Measurements from ENCODE around the gene MAP3K7CL. TPM values are rescaled to one million over a fixed set of nuclear protein-coding genes. Genes with fewer than 3 reads are reported as not detected.

MAP3K7CL gene
- total RNA-seq, result 37.6 TPM

- Histone ChIP-seq H3K27me3 (ENCODE audit: control insufficient read depth in 3 of 3, insufficient read depth in 3 of 3, low read length in 3 of 3) (no peaks in the 10 kb centered on the region), H3K36me3 (ENCODE audit: control insufficient read depth in 3 of 3, insufficient read depth in 3 of 3, low read length in 3 of 3) (no peaks in the 10 kb centered on the region), H3K27ac (ENCODE audit: low read depth, low read length) (peak within 1 kb of the TSS; percentile 95), H3K4me3 (ENCODE audit: low read length in 3 of 3) (peak within 1 kb of the TSS; percentile 57 to 63 (median 58)), H3K9me3 (ENCODE audit: control insufficient read depth in 3 of 3, low read length in 3 of 3) (no peaks in the 10 kb centered on the region), H3K9ac (ENCODE audit: low read depth in 1 of 3, low read length in 3 of 3) (peak within 1 kb of the TSS; percentile 35 to 66 (median 63)), H3K4me1 (ENCODE audit: control insufficient read depth in 3 of 3, insufficient read depth in 3 of 3, low read length in 3 of 3) (peaks cover 10 to 16% (median 12%) of the 10 kb centered on the region in 3 donors)
These were observed at the start of gene MAP3K7CL for GRCh38 chr21:29130270-29130969. Gene MAP3K7CL, plus strand, starts transcription at chr21:29130644. Its CDS starts 2,701 bp downstream, at chr21:29133345.

GRCh38 chr21:29082046-29082815 is 48.2 kb upstream of the MAP3K7CL start:
- Histone ChIP-seq H3K4me1 (ENCODE audit: control insufficient read depth in 3 of 3, insufficient read depth in 3 of 3, low read length in 3 of 3) (peaks cover 2 to 3% (median 3%) of the 10 kb centered on the region in 3 donors), H3K27ac (ENCODE audit: low read depth, low read length) (no peak overlapping the region), H3K9me3 (ENCODE audit: control insufficient read depth in 3 of 3, low read length in 3 of 3) (no peaks in the 10 kb centered on the region), H3K9ac (ENCODE audit: low read depth in 1 of 3, low read length in 3 of 3) (no peak overlapping the region), H3K36me3 (ENCODE audit: control insufficient read depth in 3 of 3, insufficient read depth in 3 of 3, low read length in 3 of 3) (no peaks in the 10 kb centered on the region), H3K4me3 (ENCODE audit: low read length in 3 of 3) (no peak overlapping the region), H3K27me3 (ENCODE audit: control insufficient read depth in 3 of 3, insufficient read depth in 3 of 3, low read length in 3 of 3) (no peaks in the 10 kb centered on the region)

GRCh38 chr21:29083306-29083705 is 47.1 kb upstream of the MAP3K7CL start:
- H3K27me3 ChIP-seq (ENCODE audit: control insufficient read depth in 3 of 3, insufficient read depth in 3 of 3, low read length in 3 of 3), result no peaks in the 10 kb centered on the region
- H3K4me1 ChIP-seq (ENCODE audit: control insufficient read depth in 3 of 3, insufficient read depth in 3 of 3, low read length in 3 of 3), result peaks cover 2 to 3% (median 2%) of the 10 kb centered on the region in 3 donors
- no peaks in the 10 kb centered on the region for H3K9me3 ChIP-seq (ENCODE audit: control insufficient read depth in 3 of 3, low read length in 3 of 3)
- no peak overlapping the region for H3K4me3 ChIP-seq (ENCODE audit: low read length in 3 of 3)
- no peak overlapping the region for H3K27ac ChIP-seq (ENCODE audit: low read depth, low read length)
- H3K36me3 ChIP-seq (ENCODE audit: control insufficient read depth in 3 of 3, insufficient read depth in 3 of 3, low read length in 3 of 3), result no peaks in the 10 kb centered on the region
- H3K9ac ChIP-seq (ENCODE audit: low read depth in 1 of 3, low read length in 3 of 3), result no peak overlapping the region

- no peak overlapping the region for H3K4me3 ChIP-seq (ENCODE audit: low read length in 3 of 3)
- no peak overlapping the region for H3K9ac ChIP-seq (ENCODE audit: low read depth in 1 of 3, low read length in 3 of 3)
- H3K9me3 ChIP-seq (ENCODE audit: control insufficient read depth in 3 of 3, low read length in 3 of 3), result no peaks in the 10 kb centered on the region
- peaks cover 0 to 3% (median 2%) of the 10 kb centered on the region in 3 donors for H3K4me1 ChIP-seq (ENCODE audit: control insufficient read depth in 3 of 3, insufficient read depth in 3 of 3, low read length in 3 of 3)
- H3K36me3 ChIP-seq (ENCODE audit: control insufficient read depth in 3 of 3, insufficient read depth in 3 of 3, low read length in 3 of 3), result no peaks in the 10 kb centered on the region
- H3K27me3 ChIP-seq (ENCODE audit: control insufficient read depth in 3 of 3, insufficient read depth in 3 of 3, low read length in 3 of 3), result no peaks in the 10 kb centered on the region
- H3K27ac ChIP-seq (ENCODE audit: low read depth, low read length), result no peak overlapping the region
These were observed 46.1 kb upstream of the MAP3K7CL start for GRCh38 chr21:29084372-29084771.

GRCh38 chr21:29085106-29085752 is 45.2 kb upstream of the MAP3K7CL start:
- Histone ChIP-seq H3K4me3 (ENCODE audit: low read length in 3 of 3) (no peak overlapping the region), H3K27me3 (ENCODE audit: control insufficient read depth in 3 of 3, insufficient read depth in 3 of 3, low read length in 3 of 3) (no peaks in the 10 kb centered on the region), H3K9ac (ENCODE audit: low read depth in 1 of 3, low read length in 3 of 3) (no peak overlapping the region), H3K4me1 (ENCODE audit: control insufficient read depth in 3 of 3, insufficient read depth in 3 of 3, low read length in 3 of 3) (peaks cover 0 to 3% (median 2%) of the 10 kb centered on the region in 3 donors), H3K9me3 (ENCODE audit: control insufficient read depth in 3 of 3, low read length in 3 of 3) (no peaks in the 10 kb centered on the region), H3K36me3 (ENCODE audit: control insufficient read depth in 3 of 3, insufficient read depth in 3 of 3, low read length in 3 of 3) (no peaks in the 10 kb centered on the region), H3K27ac (ENCODE audit: low read depth, low read length) (no peak overlapping the region)

GRCh38 chr21:29091033-29091432 is 39.4 kb upstream of the MAP3K7CL start:
- no peaks in the 10 kb centered on the region for H3K9me3 ChIP-seq (ENCODE audit: control insufficient read depth in 3 of 3, low read length in 3 of 3)
- H3K36me3 ChIP-seq (ENCODE audit: control insufficient read depth in 3 of 3, insufficient read depth in 3 of 3, low read length in 3 of 3), result no peaks in the 10 kb centered on the region
- no peaks in the 10 kb centered on the region for H3K27me3 ChIP-seq (ENCODE audit: control insufficient read depth in 3 of 3, insufficient read depth in 3 of 3, low read length in 3 of 3)
- H3K4me1 ChIP-seq (ENCODE audit: control insufficient read depth in 3 of 3, insufficient read depth in 3 of 3, low read length in 3 of 3), result peaks cover 6 to 9% (median 6%) of the 10 kb centered on the region in 3 donors
- H3K27ac ChIP-seq (ENCODE audit: low read depth, low read length), result no peak overlapping the region
- H3K9ac ChIP-seq (ENCODE audit: low read depth in 1 of 3, low read length in 3 of 3), result no peak overlapping the region
- no peak overlapping the region for H3K4me3 ChIP-seq (ENCODE audit: low read length in 3 of 3)

GRCh38 chr21:29092102-29092959 is 38.1 kb upstream of the MAP3K7CL start:
- Histone ChIP-seq H3K9me3 (ENCODE audit: control insufficient read depth in 3 of 3, low read length in 3 of 3) (no peaks in the 10 kb centered on the region), H3K27me3 (ENCODE audit: control insufficient read depth in 3 of 3, insufficient read depth in 3 of 3, low read length in 3 of 3) (no peaks in the 10 kb centered on the region), H3K9ac (ENCODE audit: low read depth in 1 of 3, low read length in 3 of 3) (peak overlapping the region in 2 of 3 donors; percentile 1 to 2), H3K36me3 (ENCODE audit: control insufficient read depth in 3 of 3, insufficient read depth in 3 of 3, low read length in 3 of 3) (no peaks in the 10 kb centered on the region), H3K27ac (ENCODE audit: low read depth, low read length) (peak overlapping the region; percentile 10), H3K4me1 (ENCODE audit: control insufficient read depth in 3 of 3, insufficient read depth in 3 of 3, low read length in 3 of 3) (peaks cover 6 to 9% (median 6%) of the 10 kb centered on the region in 3 donors), H3K4me3 (ENCODE audit: low read length in 3 of 3) (peak overlapping the region in 2 of 3 donors; percentile 6 to 36)

GRCh38 chr21:29096218-29097015 is 34.0 kb upstream of the MAP3K7CL start:
- H3K27ac ChIP-seq (ENCODE audit: low read depth, low read length), result no peak overlapping the region
- H3K27me3 ChIP-seq (ENCODE audit: control insufficient read depth in 3 of 3, insufficient read depth in 3 of 3, low read length in 3 of 3), result no peaks in the 10 kb centered on the region
- H3K4me1 ChIP-seq (ENCODE audit: control insufficient read depth in 3 of 3, insufficient read depth in 3 of 3, low read length in 3 of 3), result peaks cover 6 to 9% (median 6%) of the 10 kb centered on the region in 3 donors
- no peaks in the 10 kb centered on the region for H3K36me3 ChIP-seq (ENCODE audit: control insufficient read depth in 3 of 3, insufficient read depth in 3 of 3, low read length in 3 of 3)
- H3K9me3 ChIP-seq (ENCODE audit: control insufficient read depth in 3 of 3, low read length in 3 of 3), result no peaks in the 10 kb centered on the region
- no peak overlapping the region for H3K9ac ChIP-seq (ENCODE audit: low read depth in 1 of 3, low read length in 3 of 3)
- H3K4me3 ChIP-seq (ENCODE audit: low read length in 3 of 3), result no peak overlapping the region

- Histone ChIP-seq H3K4me1 (ENCODE audit: control insufficient read depth in 3 of 3, insufficient read depth in 3 of 3, low read length in 3 of 3) (no peaks in the 10 kb centered on the region), H3K4me3 (ENCODE audit: low read length in 3 of 3) (no peak overlapping the region), H3K9ac (ENCODE audit: low read depth in 1 of 3, low read length in 3 of 3) (no peak overlapping the region), H3K36me3 (ENCODE audit: control insufficient read depth in 3 of 3, insufficient read depth in 3 of 3, low read length in 3 of 3) (no peaks in the 10 kb centered on the region), H3K27ac (ENCODE audit: low read depth, low read length) (no peak overlapping the region), H3K27me3 (ENCODE audit: control insufficient read depth in 3 of 3, insufficient read depth in 3 of 3, low read length in 3 of 3) (no peaks in the 10 kb centered on the region), H3K9me3 (ENCODE audit: control insufficient read depth in 3 of 3, low read length in 3 of 3) (no peaks in the 10 kb centered on the region)
These were observed 32.3 kb upstream of the MAP3K7CL start for GRCh38 chr21:29098156-29098555.
